ENCODE results near the gene RNF123.
A peak's percentile ranks its signal among the peaks of the same experiment; 100 is the strongest.

RNF123 gene

GRCh38 chr3:49659756-49660155 lies 29.6 kb upstream of the RNF123 start:
- no peak for DNase-seq

DNA sequence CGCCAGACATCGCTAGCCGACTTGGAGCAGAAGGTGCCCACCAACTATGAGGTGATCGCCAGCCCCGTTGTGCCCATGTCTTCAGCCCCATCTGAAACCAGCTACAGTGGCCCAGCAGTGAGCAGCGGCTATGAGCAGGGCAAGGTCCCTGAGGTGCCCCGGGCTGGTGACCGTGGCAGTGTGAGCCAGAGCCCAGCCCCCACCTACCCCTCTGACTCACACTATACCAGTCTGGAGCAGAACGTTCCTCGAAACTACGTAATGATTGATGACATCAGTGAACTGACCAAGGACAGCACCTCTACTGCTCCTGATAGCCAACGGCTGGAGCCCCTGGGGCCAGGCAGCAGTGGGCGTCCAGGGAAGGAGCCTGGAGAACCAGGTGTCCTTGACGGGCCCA lies 28.1 kb upstream of the RNF123 start:
- DNase-seq = no peak

- no peak for DNase-seq
Measured at GRCh38 chr3:49662021-49662420, 27.3 kb upstream of the RNF123 start.

- no peak for DNase-seq
Measured at GRCh38 chr3:49662720-49663413, 26.5 kb upstream of the RNF123 start.

- DNase-seq = no peak
Measured at GRCh38 chr3:49663831-49664230, 25.5 kb upstream of the RNF123 start.

- no peak for DNase-seq
Measured at GRCh38 chr3:49664300-49664699, 25.1 kb upstream of the RNF123 start.

DNA sequence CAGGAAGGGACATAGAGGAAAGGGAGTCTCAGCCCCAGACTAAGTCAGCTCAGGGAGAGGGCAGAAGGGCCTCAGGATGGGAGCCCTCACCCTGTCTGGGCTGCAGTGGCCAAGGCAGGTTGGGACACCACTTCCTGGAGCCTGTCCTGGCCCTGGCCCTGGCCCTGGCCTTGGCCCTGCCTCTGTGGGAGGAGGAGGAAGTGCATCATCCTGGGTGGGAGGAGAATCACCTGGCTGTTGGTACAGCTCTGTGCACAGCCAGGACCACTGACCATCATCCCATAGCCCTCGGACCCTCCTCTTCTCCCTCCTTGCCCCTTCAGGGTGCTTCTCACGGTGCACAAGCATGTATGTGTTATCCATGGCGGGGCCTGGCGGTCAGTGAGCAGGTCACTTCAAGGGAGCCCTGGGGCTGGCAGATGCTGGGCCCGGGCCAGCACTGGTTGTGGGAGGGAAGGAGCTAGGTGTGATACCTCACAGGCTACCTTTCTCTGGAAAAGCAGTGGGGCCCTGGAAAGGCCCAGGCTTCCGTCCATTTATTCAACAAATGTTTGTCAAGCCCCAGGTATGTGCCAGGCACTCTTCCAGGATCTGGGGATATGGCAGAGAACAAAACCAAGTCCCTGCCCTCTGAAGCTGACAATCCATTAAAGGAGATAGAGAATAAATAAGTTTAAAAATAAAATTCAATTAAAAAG lies 23.4 kb upstream of the RNF123 start:
- no peak for DNase-seq

DNA sequence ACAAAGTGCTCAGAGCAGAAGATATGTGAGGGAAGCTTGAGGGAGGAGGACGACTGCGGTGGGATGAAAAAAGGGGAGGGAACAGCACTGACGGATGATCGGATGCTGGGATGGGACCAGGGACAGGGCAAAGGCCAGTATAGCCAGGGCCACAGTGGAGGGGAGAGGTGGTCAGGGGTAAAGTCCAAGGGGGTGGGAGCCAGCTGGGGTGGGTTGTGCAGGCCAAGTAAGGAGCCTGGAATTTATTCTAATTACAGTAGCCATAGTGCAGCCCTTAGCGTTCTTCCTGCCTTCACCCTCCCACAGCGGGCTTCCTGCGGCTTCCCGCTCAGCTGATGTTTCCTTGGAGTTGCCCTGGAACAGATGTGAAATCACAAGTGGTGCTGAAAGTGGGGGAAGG lies 22.8 kb upstream of the RNF123 start:
- no peak for DNase-seq

DNA sequence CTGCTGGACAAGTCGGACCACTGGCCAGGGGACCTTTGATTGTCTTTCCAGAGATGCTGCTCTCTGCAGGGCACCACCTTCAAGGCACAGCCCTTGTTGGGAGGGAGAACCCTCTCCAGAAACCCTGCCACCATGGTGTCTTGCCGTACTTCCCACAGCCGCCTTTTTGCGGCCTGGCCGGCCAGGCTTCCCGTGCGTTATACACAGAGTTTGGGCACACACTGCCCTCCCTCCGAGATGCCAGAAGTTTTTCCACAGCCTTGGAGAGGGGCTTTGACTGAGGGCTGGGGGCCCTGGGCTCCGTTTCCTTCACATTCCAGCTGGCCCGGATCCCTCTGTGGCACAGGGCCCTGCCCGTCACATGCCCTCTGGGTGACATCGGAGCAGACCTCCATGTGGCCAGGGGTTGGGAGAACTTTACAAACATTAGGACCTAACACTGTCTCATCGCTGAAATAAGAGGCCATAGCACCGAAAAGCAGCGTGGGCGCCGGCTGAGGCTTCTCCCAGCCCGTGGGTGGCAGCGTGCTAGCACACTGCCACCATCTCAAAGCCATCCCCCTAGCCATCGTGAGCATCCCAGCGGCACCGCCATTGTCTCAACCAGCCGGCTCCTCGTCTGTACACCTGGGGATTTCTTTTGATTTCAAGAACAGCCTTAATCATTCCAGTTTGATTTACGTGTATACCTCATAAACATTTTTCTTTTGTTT lies 21.5 kb upstream of the RNF123 start:
- DNase-seq = no peak

GRCh38 chr3:49668414-49668797 lies 21.0 kb upstream of the RNF123 start:
- no peak for DNase-seq

GRCh38 chr3:49668861-49669260 lies 20.5 kb upstream of the RNF123 start:
- no peak for DNase-seq

GRCh38 chr3:49669352-49669751 lies 20.0 kb upstream of the RNF123 start:
- DNase-seq = no peak

DNA sequence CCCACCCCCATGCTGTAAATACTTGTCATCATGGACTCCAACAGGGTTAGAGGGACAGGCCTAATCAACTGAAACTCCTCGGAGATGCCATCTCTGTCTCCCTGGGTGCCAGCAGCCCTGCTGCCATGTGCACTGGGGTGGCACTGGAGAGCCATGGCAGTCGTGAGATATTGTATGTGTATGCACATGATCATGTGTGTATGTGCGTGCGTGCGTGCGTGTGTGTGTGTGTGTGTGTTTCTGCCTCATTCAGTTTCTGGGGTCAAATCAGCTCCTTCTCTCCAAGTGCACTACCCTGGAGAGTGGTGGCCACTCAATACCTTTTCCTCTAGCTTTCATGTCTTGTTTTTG lies 18.4 kb upstream of the RNF123 start:
- DNase-seq = no peak

DNA sequence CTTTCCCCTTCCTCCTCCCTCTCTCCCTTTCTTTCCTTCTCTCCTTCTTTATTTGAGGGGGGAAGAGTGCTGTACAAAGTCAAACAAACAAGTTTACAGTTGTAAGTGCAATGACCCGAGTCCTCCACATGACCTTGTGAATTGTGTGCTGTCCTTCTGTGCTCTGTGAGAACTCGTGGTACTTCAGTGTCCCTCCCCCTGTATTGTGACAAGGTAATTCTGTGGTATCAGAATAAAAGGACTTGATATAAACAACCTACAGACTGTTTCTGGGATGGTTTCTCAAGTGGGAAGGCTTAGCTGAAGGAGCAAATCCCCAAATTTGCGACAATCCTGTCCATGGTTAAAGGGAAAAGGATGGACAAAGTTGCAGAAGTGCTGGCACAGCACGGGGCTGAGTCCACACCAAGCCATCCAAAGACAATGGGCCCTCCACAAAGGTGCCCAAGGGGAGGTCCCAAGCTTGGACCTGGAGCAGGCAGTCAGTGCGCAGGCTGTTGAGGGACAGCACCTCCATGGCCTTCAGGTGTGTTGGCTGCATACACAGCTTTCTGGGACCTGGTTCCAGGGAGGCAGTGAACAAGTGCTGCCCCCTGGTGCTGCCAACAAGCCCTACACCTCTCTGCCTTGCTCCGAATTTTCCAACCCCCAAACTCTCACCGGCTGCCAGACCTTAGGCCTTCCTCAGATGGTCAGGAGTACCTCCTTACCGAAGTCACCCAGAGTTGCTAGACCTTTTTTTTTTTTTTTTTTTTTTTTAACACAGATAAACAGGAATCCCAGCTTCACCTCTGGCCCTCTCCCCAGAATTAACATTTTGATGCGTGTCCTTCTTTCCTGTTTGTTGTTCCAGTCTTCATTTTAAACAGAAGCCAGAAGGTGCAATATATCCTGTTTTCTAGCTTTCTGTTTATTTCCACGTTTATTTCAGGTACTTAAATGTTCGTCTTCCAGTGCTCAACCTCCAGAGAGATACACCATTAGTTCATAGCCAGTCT lies 17.8 kb upstream of the RNF123 start:
- DNase-seq = peak; percentile 83

DNA sequence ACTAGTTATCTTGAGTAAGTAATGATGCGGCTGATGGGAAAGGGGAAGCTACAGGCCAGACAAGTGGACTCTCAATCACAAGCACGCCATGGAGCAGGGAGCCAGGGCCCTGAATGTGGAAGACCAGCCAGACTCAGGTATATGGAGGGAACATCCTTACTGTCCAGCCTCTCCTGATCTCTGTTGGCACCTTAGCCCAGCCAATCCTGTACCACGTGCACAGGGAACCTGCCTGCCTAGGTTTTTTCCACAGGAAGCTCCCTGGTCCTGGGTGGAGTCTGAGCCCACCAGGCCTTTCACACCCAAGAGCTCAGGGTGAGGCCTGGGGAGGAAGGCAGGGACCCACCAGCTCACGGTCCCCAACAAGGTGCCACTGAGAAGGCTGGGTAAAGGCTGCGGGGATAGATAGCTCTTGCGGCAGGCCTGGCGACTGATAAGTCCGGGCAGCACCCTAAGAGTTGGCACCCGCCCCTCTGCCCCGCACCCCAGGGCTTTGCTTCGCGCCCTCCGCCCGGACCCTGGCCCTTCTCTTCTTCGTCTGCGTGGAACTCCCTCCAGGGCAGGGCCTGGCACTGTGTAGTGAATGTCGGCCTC lies 16.1 kb upstream of the RNF123 start:
- peak; percentile 46 for DNase-seq

- DNase-seq = peak; percentile 100
Measured at GRCh38 chr3:49673715-49674496, 15.5 kb upstream of the RNF123 start, which contains the start of gene APEH. Gene APEH (plus strand): TSS chr3:49674351. CDS start chr3:49674402, 51 bp downstream.

GRCh38 chr3:49674497-49674983 lies 14.8 kb upstream of the RNF123 start:
- no peak for DNase-seq

- no peak for DNase-seq
Measured at GRCh38 chr3:49675912-49676311, 13.4 kb upstream of the RNF123 start.

GRCh38 chr3:49680493-49681231 lies 8.7 kb upstream of the RNF123 start:
- DNase-seq = no peak

- DNase-seq = no peak
Measured at GRCh38 chr3:49681232-49681522, 8.2 kb upstream of the RNF123 start.

GRCh38 chr3:49681543-49681942 lies 7.8 kb upstream of the RNF123 start:
- no peak for DNase-seq
